H54 (cell line): Measurements from ENCODE around the gene MAP2K2.

Experiments used
- DNase-seq: peaks from one replicate; pipeline ENCODE4 v3.0.0; 2011; ENCODE audit warnings: low spot score, mixed read lengths; ENCODE audit not compliant: insufficient read length
- FAIRE-seq: peaks from 3 replicates; lab custom pipeline; 2011; peaks lifted over from hg19 to GRCh38; lab: Jason Lieb, UNC
- POLR2A ChIP-seq: IDR thresholded peaks from 2 replicates; pipeline ENCODE4 v1.6.1; 2011; ENCODE audit warnings: low read depth, mild to moderate bottlenecking, low read length

Gene MAP2K2

DNA sequence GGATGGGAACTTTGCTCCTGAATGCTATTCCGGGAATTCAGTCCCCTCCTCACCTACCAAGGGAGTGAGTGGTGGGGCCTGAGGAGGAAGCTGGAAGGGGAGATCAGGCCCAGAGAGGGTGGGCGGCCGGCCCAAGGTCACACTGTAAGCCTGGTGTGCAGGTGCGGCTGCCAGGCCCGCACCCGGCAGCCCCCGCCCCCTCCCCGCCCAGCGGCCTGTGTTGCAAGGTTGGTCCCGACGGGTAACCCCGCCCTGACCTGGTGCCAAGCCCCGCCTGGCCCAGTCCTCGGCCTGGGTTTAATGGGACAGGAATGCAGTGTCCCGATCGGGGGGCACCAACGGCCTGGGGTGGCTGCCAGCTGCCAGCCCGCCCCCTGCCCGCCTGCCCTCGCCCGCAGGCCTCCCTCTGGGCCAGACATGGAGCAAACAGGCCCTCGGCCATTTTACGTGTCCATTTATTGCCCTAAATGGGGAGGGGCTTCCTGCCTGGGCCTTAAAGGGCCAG lies 62.7 kb downstream of the MAP2K2 start:
- FAIRE-seq = peak; percentile 43
- peak; percentile 77 for DNase-seq
- TF ChIP-seq POLR2A = no peak

DNA sequence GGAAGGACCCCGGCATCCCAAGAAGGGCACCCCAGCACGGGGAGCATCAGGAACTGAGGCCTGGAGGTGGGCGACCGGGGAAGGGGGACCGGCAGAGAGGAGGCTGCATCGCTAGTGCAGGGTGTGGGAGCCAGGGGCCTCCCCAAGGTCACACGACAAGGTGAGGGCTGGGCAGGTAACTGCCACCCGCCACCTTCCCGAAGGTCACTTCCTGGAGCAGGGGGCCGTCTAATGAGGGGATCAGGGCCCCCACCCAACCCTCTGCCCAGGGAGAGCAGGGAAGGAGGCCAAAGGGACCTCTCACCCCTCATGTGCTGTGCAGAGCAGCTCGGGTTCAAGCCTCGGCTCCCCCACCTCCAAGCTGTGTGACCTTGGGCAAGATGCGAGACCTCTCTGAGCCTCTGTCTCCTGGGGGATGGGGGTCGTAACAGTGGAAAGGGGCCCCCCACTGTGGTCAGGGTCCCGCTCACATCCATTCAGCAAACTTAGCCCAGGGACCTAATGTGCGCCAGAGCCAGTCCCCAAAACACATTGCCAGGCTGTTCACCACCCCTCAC lies 63.2 kb downstream of the MAP2K2 start:
- no peak for FAIRE-seq
- TF ChIP-seq POLR2A = no peak
- DNase-seq = no peak

DNA sequence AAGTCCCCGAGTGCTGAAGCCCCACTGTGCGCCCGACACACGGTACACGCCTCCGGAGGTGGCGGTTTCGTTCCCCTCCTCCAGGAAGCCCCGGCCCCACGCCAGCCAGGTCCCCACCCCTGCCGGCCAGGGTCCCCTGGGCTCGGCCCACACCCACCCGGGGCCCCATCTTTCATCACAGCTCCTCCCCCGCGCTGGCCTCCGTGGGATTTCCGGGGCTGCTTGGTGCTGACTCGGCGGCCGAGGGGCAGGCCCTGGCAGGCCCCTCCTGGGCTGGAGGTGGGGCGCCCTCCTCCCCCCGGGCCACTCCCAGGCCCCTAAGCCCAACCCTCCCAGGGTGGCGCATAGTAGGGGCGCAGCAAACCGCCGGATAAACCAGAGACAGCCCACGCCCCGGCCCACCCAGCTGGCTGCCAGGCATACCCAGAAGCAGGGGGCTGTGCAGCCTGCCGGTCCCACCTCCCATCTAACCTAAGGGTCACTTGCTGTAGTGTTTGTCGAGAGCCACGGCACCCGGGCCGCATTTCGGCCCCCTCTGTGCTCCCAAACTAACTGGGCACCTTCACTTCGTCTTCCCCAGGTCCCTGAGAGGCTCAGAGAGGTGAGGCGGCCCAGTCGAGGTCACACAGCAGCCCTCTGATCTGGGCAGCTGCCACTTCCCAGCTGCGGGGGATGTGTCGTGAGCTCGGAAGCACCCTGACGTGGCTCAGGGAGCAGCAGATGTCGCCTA lies 63.9 kb downstream of the MAP2K2 start:
- no peak for TF ChIP-seq POLR2A
- DNase-seq (no peak), FAIRE-seq (no peak)

DNA sequence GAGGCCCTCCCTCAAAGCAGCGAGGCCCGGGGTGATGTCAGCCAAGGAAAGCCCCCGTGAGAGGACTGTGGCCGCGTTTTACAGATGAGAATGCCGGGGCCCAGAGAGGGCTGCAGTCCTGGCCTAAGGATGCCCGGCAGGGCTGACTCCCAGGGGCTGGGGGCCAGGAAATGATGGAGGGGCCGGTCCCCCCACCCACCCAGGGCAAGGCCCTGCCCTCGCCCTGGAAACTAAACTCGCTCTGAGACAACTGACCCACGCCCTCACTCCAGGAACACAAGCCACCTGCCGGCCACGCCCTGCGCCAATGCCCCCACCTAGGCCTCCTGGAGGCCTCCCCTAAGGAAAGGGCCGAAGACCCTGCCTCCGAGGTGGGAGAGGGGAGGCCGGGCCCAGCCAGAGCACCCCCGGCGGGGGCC lies 64.5 kb downstream of the MAP2K2 start:
- FAIRE-seq (no peak), DNase-seq (no peak)
- TF ChIP-seq POLR2A = no peak

DNA sequence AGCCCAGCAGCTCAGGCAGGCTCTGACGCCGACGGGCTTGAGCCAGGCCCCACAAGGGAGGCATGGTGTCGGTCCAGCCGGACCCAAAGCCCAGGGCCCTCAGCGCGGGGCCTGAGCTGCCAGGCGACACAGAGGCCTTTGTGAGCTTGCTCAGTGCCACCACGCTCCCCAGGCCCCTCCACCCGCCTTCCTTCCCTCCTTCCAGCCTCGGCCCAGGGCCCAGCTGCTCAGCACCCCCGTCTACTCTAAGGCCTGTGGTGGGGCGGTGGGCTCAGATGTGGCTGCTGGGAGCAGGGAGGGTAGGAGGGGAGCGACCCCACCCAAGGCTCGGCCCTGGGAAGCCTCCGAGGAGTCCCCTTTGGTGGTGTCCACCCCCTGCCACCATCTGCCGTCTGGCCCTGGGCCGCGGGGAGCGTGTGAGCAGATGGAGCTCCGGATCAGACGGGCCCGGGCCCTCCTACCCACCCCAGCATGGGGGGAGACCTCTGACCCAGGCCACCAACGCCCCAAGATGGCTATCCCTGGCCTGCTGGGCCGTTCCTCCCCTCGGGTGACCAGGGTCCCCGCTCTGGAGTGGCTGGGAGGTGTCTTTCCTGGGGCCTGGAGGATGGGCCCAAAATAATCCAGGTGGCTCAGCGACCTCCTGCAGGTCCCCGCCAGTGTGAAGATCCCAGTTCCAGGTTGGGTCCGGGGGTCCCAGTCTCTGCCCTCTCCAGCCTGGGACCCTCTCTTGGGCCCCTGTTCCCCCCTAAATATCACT lies 65.0 kb downstream of the MAP2K2 start:
- no peak for FAIRE-seq

DNA sequence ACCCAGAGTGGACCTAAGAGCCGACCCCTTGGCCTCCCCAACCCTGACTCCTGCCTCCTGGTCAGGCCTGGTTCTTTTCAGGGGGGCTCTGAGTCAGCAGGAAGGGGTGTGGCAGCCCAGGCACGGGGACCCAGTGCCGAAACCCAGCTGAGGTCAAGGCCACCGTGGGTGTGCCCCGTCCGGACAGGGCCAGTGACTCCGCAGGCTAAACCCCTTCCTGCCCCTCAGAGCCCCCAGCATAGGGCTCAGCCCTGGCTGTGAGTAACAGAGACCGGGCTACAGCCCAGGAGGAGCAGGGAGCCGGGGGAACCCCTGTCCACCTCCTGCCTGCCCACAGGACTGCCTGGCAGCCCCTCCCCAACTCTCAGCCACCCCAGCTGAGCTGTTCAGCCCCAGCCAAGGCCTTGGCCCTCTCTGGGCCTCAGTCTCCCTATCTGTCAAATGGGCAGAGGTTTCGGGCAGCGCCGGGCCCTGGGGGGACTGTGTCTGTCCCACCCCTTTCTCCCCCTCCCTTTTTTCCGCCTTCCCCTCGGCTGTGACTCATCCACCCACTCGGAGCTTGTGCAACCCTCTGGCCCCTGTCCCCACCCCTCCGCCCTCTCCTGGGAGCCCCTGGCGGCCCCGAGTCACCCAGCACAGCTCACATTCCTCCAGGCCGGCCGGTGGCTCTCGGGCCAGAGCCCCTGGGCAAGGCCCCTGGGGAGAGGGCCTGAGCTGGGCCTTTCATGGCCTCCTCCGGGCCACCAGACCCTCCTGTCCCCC lies 65.8 kb downstream of the MAP2K2 start:
- FAIRE-seq (no peak), DNase-seq (peak; percentile 94)

More for the DNA sequence above, 65.0 kb downstream of the MAP2K2 start:
- no peak for DNase-seq
- 0 out of 2 replicates have a peak, but pooled peaks have one; percentile 12 for TF ChIP-seq POLR2A

DNA sequence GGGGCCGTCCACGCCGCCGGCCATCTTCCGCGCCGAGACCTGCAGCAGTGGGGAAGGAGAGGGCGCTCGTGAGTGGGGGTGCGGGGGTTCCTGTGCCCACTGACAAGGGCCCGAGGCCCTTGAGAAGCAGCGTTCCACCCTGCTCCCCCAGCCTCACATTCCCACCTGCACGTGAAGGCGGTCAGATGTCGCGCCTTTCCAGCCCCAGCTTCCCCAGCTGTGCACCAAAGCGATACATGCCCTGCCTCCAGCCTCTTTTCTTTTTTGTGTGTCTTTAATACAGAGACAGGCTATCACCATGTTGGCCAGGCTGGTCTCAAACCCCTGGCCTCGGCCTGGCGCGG lies 68.7 kb downstream of the MAP2K2 start:
- no peak for TF ChIP-seq POLR2A
- DNase-seq (no peak), FAIRE-seq (no peak)

More for the DNA sequence above, 65.8 kb downstream of the MAP2K2 start:
- no peak for TF ChIP-seq POLR2A

DNA sequence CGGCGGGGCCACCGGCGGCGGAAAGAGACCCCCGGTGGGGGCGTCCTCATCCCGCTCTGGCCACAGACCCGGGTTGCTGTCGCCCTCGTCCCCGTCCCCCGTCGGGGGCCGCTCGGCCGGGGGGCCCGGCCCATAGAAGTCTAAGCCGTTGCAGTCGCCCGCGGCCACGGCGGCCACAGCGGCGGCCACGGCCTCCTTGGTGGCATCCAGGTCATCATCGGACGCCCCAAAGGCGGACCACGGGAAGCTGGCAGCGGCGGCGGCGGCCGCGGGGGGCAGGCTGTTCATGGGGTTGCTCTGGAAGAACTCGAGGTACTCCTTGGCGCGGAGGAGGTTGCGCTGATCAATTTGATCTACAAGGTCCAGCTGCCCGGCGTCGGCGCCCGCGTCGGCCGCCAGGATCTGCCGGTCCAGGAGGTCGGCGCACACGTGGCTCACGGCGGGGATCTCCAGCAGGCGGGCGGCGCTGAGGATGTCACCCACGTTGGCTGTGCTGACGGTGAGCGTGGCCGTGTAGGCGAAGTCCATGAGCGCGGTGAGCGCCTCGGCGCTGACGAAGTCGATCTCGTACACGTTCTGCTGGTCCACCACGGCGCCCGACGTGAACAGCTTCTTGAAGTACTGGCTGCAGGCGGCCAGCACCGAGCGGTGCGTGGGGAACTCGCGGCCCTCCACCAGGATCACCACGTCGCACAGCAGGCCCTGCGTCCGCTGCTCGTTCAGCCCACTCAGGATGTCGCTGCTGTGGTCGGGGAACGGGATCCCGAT lies 69.3 kb downstream of the MAP2K2 start:
- TF ChIP-seq POLR2A = no peak
- FAIRE-seq = no peak
- DNase-seq = no peak

DNA sequence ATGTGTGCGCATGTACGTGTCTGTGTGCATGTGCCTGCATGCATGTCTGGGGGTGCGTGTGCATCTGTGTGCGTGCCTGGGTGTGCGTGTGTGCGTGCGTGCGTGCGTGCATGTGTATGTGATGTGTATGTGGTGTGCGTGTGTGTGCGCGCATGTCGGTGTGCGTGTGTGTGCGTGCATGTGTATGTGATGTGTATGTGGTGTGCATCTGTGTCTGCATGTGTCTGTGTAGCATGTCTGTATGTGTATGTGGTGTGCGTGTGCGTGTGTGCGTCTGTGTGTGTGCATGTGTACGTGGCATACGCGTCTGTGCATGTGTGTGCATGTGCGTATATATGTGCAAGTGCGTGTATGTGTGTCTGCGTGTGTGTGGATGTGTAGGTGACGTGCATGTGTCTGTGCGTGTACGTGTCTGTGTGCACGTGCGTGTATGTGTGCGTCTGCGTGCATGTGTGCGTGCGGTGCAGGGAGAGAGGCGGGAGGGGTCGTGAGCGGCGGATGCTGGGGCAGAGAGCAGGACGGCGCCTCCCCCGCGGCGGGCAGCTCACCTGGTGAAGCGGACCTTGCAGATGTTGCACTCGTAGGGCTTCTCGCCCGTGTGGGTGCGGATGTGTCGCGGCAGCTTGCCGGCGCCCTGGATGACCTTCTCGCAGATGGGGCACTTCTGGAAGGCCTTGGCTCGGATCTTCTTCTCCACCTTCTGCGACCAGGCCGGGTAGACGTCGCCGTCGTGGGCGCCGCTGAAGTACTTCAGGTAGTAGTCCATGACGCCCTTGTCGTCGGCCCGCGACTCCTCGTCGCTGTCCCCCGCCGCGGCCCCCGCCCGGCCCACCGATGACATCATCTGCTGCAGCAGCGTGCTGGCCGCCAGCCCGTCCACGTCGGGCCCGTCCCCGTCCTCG lies 70.2 kb downstream of the MAP2K2 start:
- no peak for FAIRE-seq
- no peak for DNase-seq
- TF ChIP-seq POLR2A = no peak; the same call in 1 of the 2 replicates

DNA sequence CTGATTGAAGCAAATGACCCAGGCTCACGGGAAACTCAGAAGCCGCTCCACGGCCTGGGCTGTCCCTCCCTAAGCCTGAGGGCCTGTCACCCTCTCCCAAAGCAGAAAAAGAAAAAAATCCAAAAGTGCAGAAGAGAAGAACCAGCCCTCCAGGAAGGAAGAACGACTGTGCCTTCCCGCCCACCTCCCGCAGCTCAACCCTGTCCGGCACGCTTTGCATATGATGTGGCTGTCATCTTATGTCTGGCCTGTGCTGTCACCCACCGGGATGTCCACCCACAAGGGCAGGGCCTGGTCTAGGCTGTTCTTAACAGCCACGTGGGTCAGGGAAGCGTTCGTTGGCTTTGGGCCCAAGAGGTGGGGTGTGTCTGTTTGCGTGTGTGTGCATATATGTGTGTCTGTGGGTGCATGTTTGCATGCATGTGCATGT lies 70.9 kb downstream of the MAP2K2 start:
- TF ChIP-seq POLR2A = no peak
- FAIRE-seq (no peak), DNase-seq (peak; percentile 77)

DNA sequence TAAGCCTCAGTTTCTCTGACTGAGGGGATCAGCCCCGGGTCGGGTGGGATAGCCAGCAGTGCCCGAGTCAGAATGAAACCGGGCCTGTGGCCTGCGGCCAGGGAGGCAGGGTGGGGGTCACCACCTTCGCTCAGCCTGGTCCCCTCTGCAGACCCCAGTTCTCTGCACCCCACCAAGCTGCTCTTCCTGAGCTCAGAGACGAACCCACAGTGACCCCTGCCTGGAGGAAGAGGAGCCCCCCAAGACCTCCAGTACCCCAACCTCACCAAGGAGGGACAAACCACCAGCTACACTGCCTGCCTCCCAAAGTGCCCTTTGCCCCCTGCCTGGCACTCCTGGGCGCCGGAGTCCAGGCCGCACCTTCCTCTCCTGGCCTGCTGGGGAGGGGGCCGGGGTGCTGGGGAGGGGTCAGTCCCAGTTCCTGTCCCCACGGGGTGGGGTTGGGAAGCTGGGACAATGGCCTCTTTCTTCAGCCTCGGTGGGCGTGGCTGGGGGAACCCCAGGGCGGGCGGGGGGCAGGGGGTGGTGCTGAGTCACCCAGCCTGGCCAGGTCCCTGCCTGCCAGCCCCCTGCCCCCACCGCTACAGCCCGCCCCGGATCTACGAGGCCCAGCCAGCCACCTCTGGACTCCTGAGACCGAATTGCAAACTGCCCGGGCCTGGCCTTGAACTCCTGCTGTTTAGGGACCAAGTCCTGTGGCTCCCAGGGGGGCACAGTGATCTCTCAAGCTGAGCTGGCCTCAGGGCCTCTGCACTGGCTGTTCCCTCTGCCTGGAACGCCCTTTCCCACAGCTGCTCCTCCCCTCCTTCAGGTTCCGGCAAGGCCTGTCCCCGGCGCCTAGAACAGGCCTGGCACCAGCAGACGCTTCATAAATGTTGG lies 71.6 kb downstream of the MAP2K2 start:
- FAIRE-seq (no peak), DNase-seq (peak; percentile 97)
- TF ChIP-seq POLR2A = no peak
